GM18861 (cell line): ENCODE data around the gene PRMT7.

Experiments
- ATAC-seq: cut with Tn5 transposase; IDR thresholded peaks from one replicate; pipeline ENCODE4 v1.9.1; 2021; ENCODE audit not compliant: unreplicated experiment

PRMT7 gene

DNA sequence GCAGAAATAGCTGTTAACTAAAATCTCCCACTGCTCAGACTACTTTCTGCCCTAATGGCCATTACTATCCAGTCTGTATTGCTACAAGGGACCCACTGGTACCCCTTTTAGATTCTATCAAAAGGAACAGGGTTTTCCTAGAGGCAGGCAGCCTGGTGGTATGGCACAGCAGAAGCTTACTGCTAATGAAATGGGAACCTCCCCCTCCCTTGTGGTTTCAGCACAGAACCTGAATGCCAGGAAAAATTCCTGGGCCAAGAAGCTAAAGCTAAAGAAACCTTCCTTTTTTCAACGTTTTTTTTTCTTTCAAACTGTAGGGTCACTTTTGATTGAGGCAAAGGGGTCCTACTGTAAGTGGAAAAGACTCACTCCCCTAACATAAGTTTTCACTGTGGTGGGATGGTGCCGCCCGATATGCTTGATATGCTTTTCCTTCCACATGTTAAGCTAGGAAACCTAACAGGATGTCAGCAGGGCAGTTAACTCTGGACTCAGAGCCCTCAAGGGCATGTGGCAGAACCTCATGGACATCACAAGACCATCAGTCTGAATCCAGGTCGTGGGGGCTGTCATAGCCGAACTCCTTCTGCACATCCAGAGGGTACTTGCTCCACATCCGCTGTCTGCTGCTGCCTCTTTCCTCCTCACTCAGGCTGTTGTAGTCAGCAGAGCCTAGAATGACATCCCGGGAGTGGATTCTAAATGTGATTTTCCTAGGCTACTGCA lies 9.9 kb upstream of the PRMT7 start:
- no peak for ATAC-seq

DNA sequence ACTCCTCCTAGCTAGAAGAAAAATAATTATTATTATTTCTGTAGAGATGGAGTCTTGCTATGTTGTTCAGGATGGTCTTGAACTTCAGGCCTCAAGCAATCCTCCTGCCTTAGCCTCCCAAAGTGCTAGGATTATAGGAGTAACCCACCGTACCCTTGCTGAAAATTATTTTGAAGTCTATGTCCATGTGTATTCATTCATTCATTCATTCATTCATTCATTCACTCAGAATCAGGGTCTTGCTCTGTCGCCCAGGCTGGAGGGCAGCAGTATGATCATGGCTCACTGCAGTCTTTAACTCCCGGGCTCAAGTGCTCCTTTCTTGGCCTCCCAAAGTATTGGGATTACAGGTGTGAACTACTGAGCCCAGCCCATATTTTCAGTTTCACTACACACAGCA lies 4.2 kb upstream of the PRMT7 start:
- ATAC-seq, result no peak

DNA sequence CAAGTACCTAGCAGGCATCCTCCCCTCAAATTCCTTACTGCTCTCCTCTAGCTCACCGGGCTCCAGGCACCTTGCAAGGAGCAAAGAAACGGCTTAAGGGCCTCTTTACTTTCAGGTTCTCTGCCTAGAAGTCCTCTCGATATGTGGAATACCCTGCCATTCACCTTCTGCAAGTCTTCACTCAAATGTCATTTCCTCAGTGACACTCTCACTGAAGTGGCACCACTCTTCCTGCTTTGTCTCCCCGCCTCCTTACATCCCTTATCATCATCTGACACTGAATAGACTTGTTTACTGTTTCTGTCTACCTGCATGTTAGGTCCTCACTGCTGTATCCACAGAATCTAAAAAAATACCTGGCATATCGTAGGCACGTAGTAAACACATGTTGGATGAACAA lies 1.0 kb upstream of the PRMT7 start:
- ATAC-seq, result no peak

DNA sequence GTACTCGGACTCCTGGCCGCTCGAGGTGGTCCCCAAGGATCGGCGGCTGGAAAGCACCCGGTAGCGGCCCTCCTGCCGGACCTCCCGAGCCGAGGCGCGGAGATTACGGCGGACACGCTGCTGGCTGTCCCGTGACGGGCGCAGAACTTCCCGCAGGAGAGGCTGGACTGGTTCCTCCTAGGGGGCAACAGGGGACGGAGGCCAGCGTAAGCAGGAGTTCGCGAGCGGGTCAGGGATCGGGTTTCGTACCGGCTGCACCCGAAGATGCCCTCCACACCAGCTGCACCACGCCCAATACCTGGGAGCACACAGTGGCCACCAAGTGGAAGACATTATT lies 414 bp upstream of the PRMT7 start:
- ATAC-seq, result no peak

DNA sequence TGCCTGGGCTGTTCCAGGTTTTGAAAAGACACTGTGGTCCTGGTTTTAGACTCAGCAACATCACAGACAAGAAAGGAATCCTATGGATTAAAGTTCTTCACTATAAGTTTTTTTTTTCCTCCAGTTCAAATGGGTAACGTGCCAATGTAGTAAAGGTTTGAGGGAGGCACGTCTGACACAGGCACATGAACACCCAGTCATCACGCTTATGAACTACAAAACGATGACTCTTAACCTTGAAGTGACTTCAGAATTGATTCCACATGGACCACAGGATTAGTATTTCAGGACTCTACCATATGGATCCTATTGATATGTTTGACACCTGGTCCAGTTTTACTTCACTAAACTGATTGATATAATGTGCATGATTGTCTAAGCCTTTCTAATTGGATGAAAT lies 2.3 kb downstream of the PRMT7 start:
- ATAC-seq, result no peak

DNA sequence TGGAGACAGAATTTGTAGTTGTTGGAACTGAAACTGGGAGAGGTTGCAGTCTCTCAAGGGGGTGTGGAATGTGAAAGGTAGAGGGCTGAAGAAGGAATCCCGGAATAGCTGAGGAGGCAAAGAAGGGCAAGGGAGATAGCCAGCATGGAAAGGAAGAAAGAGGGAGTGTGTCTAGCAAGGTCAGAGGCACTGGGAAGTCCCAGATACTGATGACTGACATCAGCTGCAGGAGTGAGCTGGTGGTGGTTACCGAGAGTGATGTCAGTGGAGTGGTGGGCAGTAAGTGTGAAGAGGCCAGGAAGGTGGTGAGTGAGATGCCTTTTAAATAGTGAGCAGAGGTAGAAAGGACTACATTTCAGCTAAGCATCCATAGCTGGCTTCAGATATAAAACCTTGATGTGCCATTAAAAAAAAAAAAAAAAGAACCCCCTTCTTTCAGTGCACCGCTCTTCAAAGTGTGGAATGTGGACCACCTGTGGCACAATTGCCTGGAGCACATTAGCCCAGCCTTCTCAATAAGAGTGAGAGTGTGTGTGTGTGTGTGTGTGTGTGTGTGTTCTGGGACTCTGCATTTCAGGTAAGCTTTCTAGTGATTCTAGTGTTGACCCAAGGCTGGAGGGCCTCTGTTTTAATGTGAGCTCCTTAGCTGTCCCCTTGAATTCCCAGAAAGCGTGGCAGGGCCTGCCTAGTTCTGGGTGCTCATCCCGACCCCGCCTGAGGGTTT lies 8.5 kb downstream of the PRMT7 start:
- ATAC-seq, result no peak

DNA sequence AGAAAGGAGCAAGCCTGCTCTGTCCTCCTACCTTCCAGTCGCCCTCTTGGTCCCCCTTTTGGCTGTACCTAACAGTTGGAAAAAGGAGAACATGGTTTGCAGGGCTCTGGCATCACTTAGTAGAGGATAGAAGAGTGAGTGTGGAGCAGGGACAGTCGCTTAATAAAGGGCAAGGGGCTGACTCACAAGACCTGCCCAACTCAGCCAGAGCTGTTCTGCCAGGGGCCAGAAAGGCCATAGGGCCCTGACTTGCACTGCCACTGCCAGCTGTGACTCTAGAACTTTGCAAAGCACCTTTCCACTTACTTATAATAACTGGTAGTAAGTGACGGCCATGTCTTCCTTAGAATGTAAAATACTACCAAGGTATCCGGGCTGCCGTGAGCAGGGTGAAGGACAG lies 13.5 kb downstream of the PRMT7 start:
- no peak for ATAC-seq

DNA sequence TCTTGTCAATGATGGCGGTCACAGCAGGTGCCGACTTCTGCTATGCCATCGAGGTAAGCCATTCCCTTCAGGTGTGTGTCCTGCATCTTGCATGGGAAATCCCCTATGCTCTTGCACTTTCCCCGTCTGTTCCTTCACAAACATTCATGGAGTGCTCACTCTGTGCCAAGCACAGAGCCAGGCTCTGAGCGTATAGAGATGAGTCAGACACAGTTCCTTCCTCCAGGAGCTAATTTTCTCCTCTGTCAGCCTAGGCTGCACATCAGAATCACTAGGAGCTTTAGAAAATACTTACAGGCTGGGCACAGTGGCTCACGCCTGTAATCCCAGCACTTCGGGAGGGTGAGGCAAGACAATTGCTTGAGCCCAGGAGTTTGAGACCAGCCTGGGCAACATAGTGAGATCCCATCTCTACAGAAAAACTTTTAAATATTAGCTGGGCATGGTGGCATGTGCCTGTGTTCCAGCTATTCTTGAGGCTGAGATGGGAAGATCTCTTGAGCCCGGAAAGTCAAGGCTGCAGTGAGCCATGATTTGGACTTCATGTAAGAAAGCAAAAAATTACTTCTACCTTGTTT lies 14.1 kb downstream of the PRMT7 start:
- no peak for ATAC-seq

DNA sequence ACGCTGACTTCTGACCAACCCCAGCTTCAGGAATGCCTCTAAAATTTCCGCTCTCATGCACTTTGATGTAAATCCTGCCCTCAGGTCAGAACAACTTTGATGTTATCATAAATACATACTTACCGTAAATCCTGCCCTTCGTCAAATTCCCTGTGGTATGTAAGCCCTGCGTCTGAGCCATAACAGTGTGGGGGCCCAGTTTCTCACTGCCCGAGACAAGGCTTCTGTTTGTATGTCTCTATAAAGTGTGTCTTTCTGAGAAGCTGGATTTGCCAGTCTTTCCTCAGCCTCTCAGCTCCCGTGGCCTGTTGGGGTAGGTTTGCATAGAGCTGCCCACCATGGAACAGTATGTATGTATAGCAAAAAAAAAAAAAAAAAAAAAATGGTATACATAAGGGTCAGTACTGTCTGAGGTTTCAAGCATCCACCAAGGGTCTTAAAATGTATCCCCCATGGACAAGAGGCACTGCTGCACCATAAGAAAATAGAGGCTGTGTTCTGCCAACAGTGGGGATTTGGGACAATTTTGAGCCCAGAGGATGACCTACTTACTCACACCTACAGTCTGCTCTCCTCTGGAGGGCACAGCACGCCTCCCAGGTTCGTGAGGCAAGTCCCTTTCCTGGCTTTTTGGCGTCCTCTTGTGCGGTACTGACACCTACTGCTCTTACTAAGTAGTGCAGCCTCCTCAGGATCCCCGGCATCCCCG lies 17.5 kb downstream of the PRMT7 start:
- peak; percentile 67 for ATAC-seq

DNA sequence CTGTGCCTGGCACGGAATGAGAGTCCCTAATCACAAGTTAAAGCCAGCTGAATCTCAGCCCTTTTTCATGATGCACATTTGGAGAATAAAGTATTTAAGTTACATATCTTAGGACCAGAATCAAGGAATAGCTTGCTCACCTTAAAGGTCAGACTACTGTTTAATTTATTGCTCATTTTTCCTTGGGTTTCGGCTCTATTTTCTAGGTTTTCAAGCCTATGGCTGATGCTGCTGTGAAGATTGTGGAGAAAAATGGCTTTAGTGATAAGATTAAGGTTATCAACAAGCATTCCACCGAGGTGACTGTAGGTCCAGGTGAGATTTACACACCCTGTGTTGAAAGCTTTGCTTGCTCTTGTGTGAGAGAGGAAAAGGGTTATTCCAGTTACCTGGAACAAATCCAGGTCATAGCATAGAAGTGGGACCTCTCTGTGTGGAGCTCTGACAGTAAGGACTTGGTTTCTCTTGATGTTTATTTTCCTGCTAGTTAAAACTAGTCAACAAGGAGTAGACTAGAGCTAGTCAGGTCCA lies 18.1 kb downstream of the PRMT7 start:
- peak; percentile 16 for ATAC-seq

DNA sequence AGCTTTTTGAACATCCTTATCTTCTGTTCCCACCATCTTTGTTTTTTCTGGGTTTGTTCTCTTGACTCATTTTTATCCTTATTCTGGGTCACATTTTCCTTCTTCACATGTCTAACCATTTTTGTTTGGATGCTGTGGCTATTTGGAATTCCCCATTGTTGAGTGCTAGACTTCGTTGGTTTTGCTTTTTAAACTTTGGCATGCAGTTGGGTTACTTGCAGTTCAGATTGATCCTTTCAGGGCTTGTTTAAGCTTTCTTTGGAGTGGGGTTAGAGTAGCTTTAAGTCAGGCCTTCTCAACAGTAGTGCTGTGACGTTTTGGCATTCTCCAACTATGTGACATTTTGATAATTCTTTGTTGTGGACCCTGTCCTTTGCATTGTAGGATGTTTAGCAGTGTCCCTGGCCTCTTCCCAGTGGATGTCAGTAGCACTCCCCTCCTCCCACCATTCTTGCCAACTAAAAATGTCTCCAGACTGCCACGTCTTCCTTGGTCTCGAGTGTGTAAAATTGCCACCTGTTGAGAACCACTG lies 21.1 kb downstream of the PRMT7 start:
- no peak for ATAC-seq

DNA sequence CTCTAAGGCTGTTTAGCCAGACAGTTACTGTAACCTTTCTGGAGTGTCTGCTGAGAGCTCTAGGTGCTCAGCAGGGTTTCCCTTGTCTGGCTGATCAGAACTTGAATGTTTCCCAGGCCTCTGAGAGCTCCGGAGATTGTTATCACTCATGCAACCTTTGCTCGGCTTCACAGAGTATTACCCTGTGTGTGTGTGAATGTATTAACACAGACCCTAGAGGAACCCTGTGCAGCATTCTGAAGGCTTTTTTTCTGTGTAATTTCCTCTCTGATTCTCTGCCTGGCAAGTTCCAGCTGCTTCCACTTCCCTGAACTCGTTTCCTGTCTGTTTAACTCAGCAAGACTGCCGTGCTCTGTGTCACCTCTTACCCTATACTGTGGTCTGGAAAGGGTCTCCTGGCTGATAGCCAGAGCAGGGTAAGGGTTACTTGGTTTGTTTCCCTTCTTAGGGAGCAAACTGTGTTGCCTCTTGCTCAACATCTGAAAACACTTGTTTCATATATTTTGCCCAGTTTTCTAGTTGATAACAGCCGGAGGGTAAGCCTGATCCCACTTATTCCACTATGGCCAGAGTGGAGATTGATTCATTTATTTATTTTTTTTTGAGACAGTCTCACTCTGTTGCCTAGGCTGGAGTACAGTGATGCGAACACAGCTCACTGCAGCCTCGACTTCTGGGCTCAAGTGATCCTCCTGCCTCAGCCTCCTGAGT lies 21.7 kb downstream of the PRMT7 start:
- ATAC-seq, result no peak

DNA sequence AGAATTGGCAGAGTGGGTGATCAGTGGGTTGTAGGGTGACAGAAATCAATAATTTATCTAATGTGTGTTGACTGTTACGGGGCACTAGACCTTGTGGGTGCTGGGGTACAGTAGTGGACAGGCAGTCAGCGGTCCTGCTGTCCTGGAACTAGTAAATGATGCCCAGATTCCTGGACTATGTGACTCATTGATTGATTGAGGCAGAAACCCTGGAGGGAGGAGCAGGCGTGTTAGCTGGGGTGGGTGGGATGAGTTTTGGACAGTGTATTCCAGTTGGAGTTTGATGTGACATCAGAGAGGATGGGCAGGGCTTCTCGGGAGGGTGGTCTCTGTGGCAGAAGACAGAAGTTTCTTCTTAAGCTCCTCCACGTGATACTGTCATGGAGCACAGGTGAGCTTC lies 24.4 kb downstream of the PRMT7 start:
- no peak for ATAC-seq

DNA sequence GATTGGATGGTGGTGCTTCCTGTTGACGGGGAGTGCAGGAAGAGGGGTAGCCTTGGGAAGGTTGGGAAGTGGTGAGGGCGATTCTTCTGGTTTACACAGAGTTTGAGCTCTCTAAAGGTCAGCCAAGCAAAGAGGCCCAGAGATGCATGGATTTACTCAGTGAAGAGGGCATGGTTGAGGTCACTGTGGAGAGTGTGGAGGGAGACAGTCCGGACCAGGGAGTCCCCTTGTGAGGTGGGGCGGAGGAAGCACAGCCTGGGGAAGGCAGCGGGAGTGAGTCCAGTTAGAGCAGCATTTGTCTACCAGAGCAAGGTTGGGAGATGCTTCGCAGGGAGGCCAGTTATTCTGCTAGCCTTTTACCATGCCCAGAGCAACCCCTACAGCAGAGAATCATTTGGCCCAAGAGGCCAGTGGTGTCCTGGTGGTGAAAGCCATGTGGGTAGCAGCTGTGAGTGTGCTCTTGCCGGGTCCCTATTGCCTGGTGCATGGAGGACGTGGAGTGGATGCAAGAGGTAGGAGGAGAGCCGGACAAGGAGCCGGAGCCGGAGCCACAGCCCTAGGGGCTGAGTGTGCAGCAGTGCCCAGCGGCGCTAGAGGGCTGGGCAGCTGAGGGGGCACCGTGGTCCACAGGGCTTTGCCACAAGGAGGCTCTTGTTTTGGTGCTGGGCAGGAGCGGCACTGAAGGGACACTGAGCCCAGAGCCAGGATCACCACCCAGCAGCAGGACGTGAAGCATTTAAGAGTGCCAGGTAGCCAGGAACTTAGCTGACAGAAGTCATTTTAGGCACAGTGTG lies 27.7 kb downstream of the PRMT7 start:
- no peak for ATAC-seq

DNA sequence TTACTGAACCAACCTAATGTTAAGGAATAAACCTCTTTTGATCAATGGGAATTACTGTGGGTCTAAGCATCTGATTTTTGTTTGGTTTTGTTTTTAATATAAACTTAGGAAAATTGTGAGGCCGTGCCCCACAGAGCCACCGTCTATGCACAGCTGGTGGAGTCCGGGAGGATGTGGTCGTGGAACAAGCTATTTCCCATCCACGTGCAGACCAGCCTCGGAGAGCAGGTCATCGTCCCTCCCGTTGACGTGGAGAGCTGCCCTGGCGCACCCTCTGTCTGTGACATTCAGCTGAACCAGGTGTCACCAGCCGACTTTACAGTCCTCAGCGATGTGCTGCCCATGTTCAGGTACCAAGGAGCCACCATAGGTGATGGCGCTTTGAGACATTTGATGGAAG lies 28.4 kb downstream of the PRMT7 start:
- no peak for ATAC-seq

DNA sequence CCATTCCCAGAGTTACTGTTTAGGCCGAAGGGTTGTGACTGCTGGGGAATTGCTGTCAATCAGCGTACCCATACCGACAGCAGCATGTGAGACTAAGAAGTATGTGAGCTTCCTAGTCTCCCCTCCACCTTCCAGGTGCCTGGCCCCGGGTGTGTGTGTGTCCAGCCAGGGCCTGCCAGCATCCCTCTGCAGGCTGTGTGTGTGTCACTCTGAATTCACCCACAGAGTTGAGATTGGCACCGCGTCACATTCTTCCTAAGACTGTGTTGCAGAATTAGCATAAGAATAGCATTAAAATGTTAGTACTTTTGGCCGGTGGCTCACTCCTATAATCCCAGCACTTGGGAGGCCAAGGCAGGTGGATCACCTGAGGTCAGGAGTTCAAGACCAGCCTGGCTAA lies 31.8 kb downstream of the PRMT7 start:
- no peak for ATAC-seq

DNA sequence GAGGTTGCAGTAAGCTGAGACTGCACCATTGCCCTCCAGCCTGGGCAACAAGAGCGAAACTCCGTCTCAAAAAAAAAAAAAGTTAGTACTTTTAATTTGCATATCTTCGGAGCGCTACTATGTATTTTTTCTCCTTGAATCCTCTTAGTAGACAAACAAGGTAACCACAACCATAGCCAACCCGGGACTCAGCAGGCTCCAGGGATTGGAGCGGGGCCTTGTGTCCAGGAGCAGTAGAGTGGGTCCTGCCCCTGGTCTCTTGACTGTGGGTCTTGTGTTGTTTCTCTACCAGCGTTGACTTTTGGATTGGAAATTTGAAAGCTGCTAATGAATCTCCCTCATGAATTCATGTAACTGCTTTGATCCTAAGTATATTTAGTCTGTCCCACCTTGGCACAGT lies 32.3 kb downstream of the PRMT7 start:
- ATAC-seq, result no peak

DNA sequence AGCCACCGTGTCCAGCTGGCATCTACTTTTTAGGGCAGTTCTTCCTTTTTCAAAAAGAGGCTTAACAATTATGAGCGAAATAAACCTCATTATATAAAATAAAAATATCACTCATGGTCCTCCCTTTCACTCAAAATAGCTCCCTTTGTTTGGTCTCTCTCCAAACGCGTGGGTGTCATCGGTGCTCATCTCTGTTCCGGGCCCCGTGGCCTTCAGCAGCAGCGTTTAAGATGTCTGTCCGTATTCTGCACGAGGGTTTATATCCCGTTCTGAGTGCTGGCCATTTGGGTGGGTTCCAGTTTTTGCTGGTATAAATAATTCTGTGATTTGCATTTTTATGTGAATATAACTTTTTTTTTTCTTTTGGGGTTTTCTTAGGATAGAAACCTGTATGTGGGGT lies 33.4 kb downstream of the PRMT7 start:
- ATAC-seq, result no peak

DNA sequence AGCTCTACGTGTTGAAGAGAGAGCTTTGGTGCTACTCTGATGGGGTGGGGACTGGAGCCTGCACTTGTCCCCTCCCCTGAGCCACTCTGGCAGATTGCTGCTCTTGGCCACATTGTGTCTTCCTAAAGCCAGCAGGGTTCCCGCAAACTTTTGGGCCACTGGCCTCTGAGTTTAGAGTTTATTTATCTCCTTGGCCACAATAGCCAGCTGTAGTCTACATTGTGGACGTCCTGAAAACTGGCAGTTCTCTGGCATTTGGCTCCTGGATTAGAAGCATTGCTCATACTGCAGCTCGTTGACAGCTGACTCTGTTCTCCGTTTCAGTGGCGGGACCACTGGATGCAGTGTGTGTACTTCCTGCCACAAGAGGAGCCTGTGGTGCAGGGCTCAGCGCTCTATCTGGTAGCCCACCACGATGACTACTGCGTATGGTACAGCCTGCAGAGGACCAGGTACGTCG lies 34.6 kb downstream of the PRMT7 start:
- ATAC-seq, result no peak
